ENCODE data around the gene SCG5. TPM values are rescaled to one million over a fixed set of nuclear protein-coding genes. Genes with fewer than 3 reads are reported as not detected.

SCG5 gene
- total and polyA plus RNA-seq, 7 donors, result 0.15 to 0.86 (median 0.36) TPM; not detected in 3

DNA sequence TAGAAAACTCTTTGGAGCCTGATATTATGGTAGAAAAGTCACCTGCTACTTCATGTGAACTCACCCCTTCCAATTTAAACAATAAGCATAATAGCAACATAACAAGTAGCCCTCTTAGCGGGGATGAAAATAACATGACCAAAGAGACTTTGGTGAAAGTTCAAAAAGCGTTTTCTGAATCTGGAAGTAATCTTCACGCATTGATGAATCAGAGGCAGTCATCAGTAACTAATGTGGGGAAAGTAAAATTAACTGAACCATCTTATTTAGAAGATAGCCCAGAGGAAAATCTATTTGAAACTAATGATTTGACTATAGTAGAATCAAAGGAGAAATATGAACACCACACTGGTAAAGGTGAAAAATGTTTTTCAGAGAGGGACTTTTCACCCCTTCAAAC, 5.1 kb upstream of the SCG5 start:
- no peaks in the 10 kb centered on the region for H3K36me3 ChIP-seq (ENCODE audit: insufficient read depth in 1 of 2, low read depth in 1 of 2)
- no peak overlapping the region for H3K4me3 ChIP-seq
- intact Hi-C loops (cut with DNase I), result no loop called here
- no peak overlapping the region for H3K27ac ChIP-seq
- TF ChIP-seq, protein P1, sequence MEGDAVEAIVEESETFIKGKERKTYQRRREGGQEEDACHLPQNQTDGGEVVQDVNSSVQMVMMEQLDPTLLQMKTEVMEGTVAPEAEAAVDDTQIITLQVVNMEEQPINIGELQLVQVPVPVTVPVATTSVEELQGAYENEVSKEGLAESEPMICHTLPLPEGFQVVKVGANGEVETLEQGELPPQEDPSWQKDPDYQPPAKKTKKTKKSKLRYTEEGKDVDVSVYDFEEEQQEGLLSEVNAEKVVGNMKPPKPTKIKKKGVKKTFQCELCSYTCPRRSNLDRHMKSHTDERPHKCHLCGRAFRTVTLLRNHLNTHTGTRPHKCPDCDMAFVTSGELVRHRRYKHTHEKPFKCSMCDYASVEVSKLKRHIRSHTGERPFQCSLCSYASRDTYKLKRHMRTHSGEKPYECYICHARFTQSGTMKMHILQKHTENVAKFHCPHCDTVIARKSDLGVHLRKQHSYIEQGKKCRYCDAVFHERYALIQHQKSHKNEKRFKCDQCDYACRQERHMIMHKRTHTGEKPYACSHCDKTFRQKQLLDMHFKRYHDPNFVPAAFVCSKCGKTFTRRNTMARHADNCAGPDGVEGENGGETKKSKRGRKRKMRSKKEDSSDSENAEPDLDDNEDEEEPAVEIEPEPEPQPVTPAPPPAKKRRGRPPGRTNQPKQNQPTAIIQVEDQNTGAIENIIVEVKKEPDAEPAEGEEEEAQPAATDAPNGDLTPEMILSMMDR (IDR thresholded peaks at IDR 0.05), result no peak
- no peaks in the 10 kb centered on the region for H3K4me1 ChIP-seq
- ATAC-seq (no peak), DNase-seq (no peak)
- WGBS, 3 donors, result 95 to 98% (median 96%) methylated on average over 3 of the region's 3 CpGs
- H3K27me3 ChIP-seq (ENCODE audit: insufficient read depth in 3 of 3, low read length in 2 of 3), result peaks cover 0 to 4% (median 0%) of the 10 kb centered on the region in 3 donors
- H3K9me3 ChIP-seq, result no peaks in the 10 kb centered on the region

GRCh38 chr15:32636908-32637567, 4.5 kb upstream of the SCG5 start:
- ATAC-seq (no peak), DNase-seq (no peak)
- Histone ChIP-seq H3K4me1 (no peaks in the 10 kb centered on the region), H3K36me3 (ENCODE audit: insufficient read depth in 1 of 2, low read depth in 1 of 2) (no peaks in the 10 kb centered on the region), H3K27me3 (ENCODE audit: insufficient read depth in 3 of 3, low read length in 2 of 3) (peaks cover 0 to 10% (median 0%) of the 10 kb centered on the region in 3 donors), H3K9me3 (no peaks in the 10 kb centered on the region), H3K4me3 (no peak overlapping the region), H3K27ac (no peak overlapping the region)
- WGBS, 3 donors, result 94 to 96% (median 95%) methylated on average over 8 of the region's 8 CpGs
- TF ChIP-seq, protein P1 (IDR thresholded peaks at IDR 0.05), result no peak
- intact Hi-C loops (cut with DNase I), result no loop called here

- TF ChIP-seq, protein P1 (IDR thresholded peaks at IDR 0.05), result no peak
- no peak overlapping the region for H3K4me3 ChIP-seq
- ATAC-seq (no peak), DNase-seq (no peak)
- H3K27ac ChIP-seq, result no peak overlapping the region
- intact Hi-C loops (cut with DNase I), result no loop called here
- WGBS, 3 donors, result 89 to 100% (median 98%) methylated on average over 1 of the region's 1 CpG
- H3K9me3 ChIP-seq, result no peaks in the 10 kb centered on the region
- H3K36me3 ChIP-seq (ENCODE audit: insufficient read depth in 1 of 2, low read depth in 1 of 2), result no peaks in the 10 kb centered on the region
- peaks cover 0 to 15% (median 0%) of the 10 kb centered on the region in 3 donors for H3K27me3 ChIP-seq (ENCODE audit: insufficient read depth in 3 of 3, low read length in 2 of 3)
- no peaks in the 10 kb centered on the region for H3K4me1 ChIP-seq
These were observed 3.8 kb upstream of the SCG5 start for GRCh38 chr15:32637704-32638103.

GRCh38 chr15:32642667-32643435, 1.3 kb downstream of the SCG5 start:
- ATAC-seq, result no peak
- TF ChIP-seq, protein P1 (IDR thresholded peaks at IDR 0.05), result no peak
- Histone ChIP-seq H3K27me3 (ENCODE audit: insufficient read depth in 3 of 3, low read length in 2 of 3) (peaks cover 0 to 22% (median 0%) of the 10 kb centered on the region in 3 donors), H3K4me3 (no peak overlapping the region), H3K36me3 (ENCODE audit: insufficient read depth in 1 of 2, low read depth in 1 of 2) (no peaks in the 10 kb centered on the region), H3K9me3 (no peaks in the 10 kb centered on the region), H3K4me1 (no peaks in the 10 kb centered on the region), H3K27ac (no peak overlapping the region)
- no peak for DNase-seq
- WGBS, 3 donors, result 66 to 67% (median 66%) methylated on average over 5 of the region's 5 CpGs
- intact Hi-C loops (cut with DNase I), result no loop called here
